Measurements from ENCODE around the gene WDR82.

DNA sequence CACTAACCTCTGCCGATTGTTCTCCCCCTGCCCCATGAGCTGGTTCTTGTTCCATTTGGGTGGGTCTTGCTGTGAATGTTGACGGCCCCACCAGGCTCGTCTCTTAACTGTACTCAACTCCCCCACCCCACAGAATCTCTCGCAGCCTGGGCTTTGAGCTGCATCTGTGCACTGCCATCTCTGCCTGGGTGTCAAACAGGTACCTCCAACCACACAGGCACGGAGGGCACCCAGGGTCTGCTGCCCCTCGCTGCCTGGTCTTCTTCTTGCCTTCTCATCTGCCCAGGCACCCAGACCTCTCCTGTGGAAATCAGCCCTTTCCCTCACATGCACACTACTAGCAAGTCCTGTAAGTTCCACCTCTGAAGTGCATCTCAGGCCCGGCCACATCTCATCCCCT, 63.1 kb downstream of the WDR82 start:
- TF ChIP-seq, protein P1, sequence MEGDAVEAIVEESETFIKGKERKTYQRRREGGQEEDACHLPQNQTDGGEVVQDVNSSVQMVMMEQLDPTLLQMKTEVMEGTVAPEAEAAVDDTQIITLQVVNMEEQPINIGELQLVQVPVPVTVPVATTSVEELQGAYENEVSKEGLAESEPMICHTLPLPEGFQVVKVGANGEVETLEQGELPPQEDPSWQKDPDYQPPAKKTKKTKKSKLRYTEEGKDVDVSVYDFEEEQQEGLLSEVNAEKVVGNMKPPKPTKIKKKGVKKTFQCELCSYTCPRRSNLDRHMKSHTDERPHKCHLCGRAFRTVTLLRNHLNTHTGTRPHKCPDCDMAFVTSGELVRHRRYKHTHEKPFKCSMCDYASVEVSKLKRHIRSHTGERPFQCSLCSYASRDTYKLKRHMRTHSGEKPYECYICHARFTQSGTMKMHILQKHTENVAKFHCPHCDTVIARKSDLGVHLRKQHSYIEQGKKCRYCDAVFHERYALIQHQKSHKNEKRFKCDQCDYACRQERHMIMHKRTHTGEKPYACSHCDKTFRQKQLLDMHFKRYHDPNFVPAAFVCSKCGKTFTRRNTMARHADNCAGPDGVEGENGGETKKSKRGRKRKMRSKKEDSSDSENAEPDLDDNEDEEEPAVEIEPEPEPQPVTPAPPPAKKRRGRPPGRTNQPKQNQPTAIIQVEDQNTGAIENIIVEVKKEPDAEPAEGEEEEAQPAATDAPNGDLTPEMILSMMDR (IDR thresholded peaks at IDR 0.05): no peak
- TF ChIP-seq POLR2A (IDR thresholded peaks at IDR 0.05): no peak

Data from adrenal gland (tissue), 5 donors.